ENCODE results near the gene BMP7. TPM values are rescaled to one million over a fixed set of nuclear protein-coding genes. Genes with fewer than 3 reads are reported as not detected.

BMP7 gene
- total and polyA plus RNA-seq, 10 donors = 0.26 to 1.5 (median 0.75) TPM; not detected in 1

DNA sequence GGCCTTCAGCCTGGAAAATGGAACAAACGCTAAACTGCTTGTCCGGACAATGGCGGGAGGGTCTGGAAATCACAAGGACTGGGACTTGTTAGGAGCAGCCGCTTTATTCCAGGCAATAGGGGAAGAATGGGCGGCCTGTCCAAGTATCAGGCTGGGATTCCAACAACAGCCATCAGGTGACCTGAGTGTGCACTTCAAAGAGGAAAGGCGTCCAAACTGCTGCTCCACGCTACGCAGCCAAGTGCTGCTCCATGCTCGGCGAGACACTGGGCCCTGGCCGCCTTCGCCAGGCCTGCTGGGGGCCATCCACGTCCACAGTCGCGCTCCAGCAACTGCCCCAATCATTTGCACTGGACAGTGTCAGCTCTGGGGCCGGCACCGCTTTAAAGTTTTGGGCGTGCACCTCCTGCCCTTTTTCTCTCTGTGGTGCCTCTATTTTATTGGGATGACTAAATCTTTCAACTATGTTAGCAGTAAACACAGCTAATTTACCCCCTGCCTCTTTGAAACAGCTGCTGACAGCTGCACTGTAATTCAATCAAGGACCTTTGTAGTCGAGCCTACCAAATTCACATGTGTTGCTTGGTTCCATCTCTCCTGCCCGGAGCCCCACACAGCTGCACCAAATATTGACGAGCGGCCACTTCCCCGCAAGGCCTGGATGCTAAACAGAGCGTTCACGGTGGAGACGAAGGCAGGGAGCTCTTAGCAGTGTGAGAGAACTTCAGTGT, 98.3 kb downstream of the BMP7 start:
- Histone ChIP-seq H3K4me1 (no peaks in the 10 kb centered on the region), H3K36me3 (no peaks in the 10 kb centered on the region), H3K27ac (no peak overlapping the region), H3K9me3 (no peaks in the 10 kb centered on the region), H3K4me3 (no peak overlapping the region), H3K27me3 (replicated peaks in 1 of 7) (peaks cover 0 to 12% (median 0%) of the 10 kb centered on the region in 7 donors)
- intact Hi-C loops (cut with DNase I; ENCODE audit: low total_unique reads) = no loop called here
- peak; percentile 22 for DNase-seq
- 66 to 71% (median 68%) methylated on average over 26 of the region's 26 CpGs for WGBS, 5 donors
- TF ChIP-seq, protein P1, sequence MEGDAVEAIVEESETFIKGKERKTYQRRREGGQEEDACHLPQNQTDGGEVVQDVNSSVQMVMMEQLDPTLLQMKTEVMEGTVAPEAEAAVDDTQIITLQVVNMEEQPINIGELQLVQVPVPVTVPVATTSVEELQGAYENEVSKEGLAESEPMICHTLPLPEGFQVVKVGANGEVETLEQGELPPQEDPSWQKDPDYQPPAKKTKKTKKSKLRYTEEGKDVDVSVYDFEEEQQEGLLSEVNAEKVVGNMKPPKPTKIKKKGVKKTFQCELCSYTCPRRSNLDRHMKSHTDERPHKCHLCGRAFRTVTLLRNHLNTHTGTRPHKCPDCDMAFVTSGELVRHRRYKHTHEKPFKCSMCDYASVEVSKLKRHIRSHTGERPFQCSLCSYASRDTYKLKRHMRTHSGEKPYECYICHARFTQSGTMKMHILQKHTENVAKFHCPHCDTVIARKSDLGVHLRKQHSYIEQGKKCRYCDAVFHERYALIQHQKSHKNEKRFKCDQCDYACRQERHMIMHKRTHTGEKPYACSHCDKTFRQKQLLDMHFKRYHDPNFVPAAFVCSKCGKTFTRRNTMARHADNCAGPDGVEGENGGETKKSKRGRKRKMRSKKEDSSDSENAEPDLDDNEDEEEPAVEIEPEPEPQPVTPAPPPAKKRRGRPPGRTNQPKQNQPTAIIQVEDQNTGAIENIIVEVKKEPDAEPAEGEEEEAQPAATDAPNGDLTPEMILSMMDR (IDR thresholded peaks at IDR 0.05 in 8 of 11, conservative IDR thresholded peaks at IDR 0.05 in 3 of 11) = no peak
- TF ChIP-seq POLR2AphosphoS5 (IDR thresholded peaks at IDR 0.05) (no peak), POLR2A (IDR thresholded peaks at IDR 0.05) (no peak)

DNA sequence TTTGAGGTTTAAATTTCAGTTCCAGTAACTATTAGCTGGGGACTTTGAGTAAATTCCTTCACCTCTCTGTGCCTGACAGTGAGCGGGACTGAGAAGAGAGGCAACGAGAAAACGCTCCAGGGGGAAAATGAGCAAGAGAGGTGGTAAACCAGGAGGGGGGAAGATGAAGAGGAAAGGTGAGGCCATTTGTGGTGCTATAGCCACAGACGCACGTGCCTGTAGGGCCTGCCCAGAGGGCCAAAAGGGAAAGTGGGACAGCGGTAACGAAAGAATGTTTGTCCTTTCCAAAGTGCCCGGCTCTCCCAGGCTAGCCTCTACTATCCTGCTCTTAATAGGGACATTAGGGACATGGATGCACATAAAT, 99.2 kb downstream of the BMP7 start:
- intact Hi-C loops (cut with DNase I; ENCODE audit: low total_unique reads) = no loop called here
- Histone ChIP-seq H3K36me3 (no peaks in the 10 kb centered on the region), H3K27me3 (replicated peaks in 1 of 7) (peaks cover 0 to 12% (median 0%) of the 10 kb centered on the region in 7 donors), H3K4me1 (no peaks in the 10 kb centered on the region), H3K4me3 (no peak overlapping the region), H3K27ac (no peak overlapping the region), H3K9me3 (no peaks in the 10 kb centered on the region)
- 80 to 92% (median 85%) methylated on average over 8 of the region's 8 CpGs for WGBS, 5 donors
- TF ChIP-seq POLR2A (IDR thresholded peaks at IDR 0.05) (no peak), POLR2AphosphoS5 (IDR thresholded peaks at IDR 0.05) (no peak)
- DNase-seq = no peak

DNA sequence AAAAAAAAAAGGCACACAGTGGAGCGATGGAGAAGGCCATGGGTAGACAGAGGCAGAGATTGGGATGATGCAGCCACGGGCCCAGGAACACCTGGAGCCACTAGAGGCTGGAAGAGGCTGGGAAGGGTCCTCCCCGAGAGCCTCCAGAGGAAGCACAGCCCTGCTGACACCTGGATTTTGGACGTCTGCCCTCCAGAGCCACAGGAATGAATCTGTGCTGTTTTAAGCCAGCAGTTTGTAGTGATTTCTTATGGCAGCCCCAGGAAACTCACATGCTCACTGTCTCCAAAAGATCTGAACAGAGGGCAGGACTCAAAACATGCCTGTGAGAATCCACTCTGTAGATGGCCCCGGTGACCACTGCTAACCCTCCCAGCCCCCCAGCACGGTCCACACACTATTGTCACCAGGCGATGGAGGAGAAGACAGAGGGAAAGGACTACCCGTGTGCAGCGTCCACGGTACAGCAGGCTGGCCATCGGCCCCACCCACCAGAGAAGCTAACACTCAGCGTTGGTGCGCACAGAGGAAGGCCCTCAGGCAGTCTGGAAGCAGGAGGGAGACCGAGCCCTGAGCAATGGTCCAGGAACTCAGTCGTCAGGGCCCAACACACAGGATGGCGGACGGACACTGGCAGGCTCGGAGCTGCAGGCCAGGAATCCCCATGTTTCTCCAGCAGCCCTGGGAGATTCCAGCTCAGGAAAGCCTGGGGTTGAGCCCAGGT, 99.7 kb downstream of the BMP7 start:
- Histone ChIP-seq H3K36me3 (no peaks in the 10 kb centered on the region), H3K4me3 (no peak overlapping the region), H3K27ac (no peak overlapping the region), H3K27me3 (replicated peaks in 1 of 7) (peaks cover 0 to 12% (median 0%) of the 10 kb centered on the region in 7 donors), H3K9me3 (no peaks in the 10 kb centered on the region), H3K4me1 (no peaks in the 10 kb centered on the region)
- TF ChIP-seq POLR2AphosphoS5 (IDR thresholded peaks at IDR 0.05) (no peak), POLR2A (IDR thresholded peaks at IDR 0.05) (no peak)
- TF ChIP-seq, protein P1 (IDR thresholded peaks at IDR 0.05 in 8 of 11, conservative IDR thresholded peaks at IDR 0.05 in 3 of 11) = no peak
- intact Hi-C loops (cut with DNase I; ENCODE audit: low total_unique reads) = no loop called here
- DNase-seq = peak; percentile 65
- WGBS, 5 donors = 79 to 89% (median 82%) methylated on average over 16 to 18 of the region's 18 CpGs

- H3K36me3 ChIP-seq = no peaks in the 10 kb centered on the region
- H3K9me3 ChIP-seq = no peaks in the 10 kb centered on the region
- peaks cover 0 to 12% (median 0%) of the 10 kb centered on the region in 7 donors for H3K27me3 ChIP-seq (replicated peaks in 1 of 7)
- WGBS, 5 donors = 82 to 93% (median 88%) methylated on average over 11 to 13 of the region's 13 CpGs
- no peak overlapping the region for H3K4me3 ChIP-seq
- TF ChIP-seq POLR2AphosphoS5 (IDR thresholded peaks at IDR 0.05) = no peak
- DNase-seq = peak; percentile 56
- H3K4me1 ChIP-seq = no peaks in the 10 kb centered on the region
- intact Hi-C loops (cut with DNase I; ENCODE audit: low total_unique reads) = no loop called here
- no peak overlapping the region for H3K27ac ChIP-seq
These were observed 100.9 kb downstream of the BMP7 start for GRCh38 chr20:57165427-57166004.

- H3K27ac ChIP-seq = no peak overlapping the region
- no peaks in the 10 kb centered on the region for H3K36me3 ChIP-seq
- no peaks in the 10 kb centered on the region for H3K9me3 ChIP-seq
- WGBS, 5 donors = 77 to 83% (median 82%) methylated on average over 7 of the region's 7 CpGs
- intact Hi-C loops (cut with DNase I; ENCODE audit: low total_unique reads) = no loop called here
- H3K4me1 ChIP-seq = no peaks in the 10 kb centered on the region
- H3K4me3 ChIP-seq = no peak overlapping the region
- TF ChIP-seq POLR2A (IDR thresholded peaks at IDR 0.05) (no peak), POLR2AphosphoS5 (IDR thresholded peaks at IDR 0.05) (no peak)
- TF ChIP-seq, protein P1 (IDR thresholded peaks at IDR 0.05 in 8 of 11, conservative IDR thresholded peaks at IDR 0.05 in 3 of 11) = no peak
- H3K27me3 ChIP-seq (replicated peaks in 1 of 7) = peaks cover 0 to 12% (median 0%) of the 10 kb centered on the region in 7 donors
- DNase-seq = peak; percentile 30
These were observed 101.6 kb downstream of the BMP7 start for GRCh38 chr20:57164872-57165271.

All from spleen (tissue), 11 donors.